ACHN (cell line): Measurements from ENCODE around the gene HMX1.

Experiments
- DNase-seq: peaks from one replicate; pipeline ENCODE4 v3.0.0-alpha.2; 2015
- in situ Hi-C: cut with HindIII; loops from 2 replicates; pipeline ENCODE4 v1.10.0; 2017; ENCODE audit warnings: low sequenced_read_pairs, low pct_ligation_motif_present, low pct_unique_long_range_greater_than_20kb

Gene HMX1

GRCh38 chr4:8871417-8872401, at the start of gene HMX1:
Gene HMX1, minus strand, starts transcription at chr4:8871839. Its CDS starts 225 bp downstream, at chr4:8871614.
- in situ Hi-C loops: no loop called here
- no peak for DNase-seq

DNA sequence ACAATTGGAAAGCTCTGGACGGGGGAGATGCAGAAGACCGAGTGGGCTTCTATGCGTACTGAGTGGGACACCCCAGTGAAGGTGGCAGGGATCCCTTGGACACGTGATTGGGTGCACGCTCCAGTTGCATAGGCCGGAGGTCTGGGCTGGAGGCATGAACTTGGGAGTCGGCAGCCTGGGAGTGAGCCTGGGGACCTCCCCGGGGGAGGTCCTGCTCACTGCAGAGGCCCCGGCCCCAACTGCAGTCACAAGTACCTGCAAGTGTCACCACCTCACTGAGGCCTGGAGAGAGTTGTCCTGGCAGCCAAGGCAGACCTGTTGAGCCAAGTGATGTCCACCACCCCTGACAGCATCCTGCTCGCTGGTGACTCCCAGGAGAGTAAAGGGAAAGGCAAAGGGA, 49.3 kb upstream of the HMX1 start:
- in situ Hi-C loops: no loop called here

DNA sequence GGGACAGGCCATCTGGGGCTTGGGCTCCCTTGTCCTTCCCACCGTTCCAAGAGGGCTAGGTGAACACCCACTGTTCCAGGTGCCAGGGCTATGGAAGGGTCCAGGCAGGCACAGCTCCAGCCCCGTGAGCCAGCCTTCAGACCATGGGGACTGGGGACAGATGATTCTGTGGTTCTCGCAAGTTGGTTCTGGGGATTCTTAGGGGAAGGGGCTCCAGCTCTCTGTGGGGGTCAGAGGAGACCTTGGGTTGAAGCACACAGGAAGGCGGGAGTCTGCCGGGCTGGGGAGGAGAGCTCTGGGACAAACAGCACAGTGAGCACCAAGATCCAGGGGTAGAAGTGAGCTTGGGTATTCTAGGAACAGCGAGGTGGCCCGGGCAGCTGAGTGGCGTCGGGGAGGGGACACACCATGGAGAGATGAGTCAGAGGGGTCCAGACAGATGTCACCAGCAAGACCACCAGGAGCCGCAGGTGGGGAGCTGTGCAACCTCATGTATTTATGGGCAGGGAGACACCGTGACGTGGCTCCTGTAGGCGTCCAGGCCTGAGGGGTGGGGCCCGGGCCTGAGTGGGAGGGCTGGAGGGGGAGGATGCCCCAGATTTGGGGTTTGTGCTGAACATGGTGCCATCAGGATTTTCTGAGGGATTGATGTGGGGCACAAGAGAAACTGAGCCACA, 48.8 kb upstream of the HMX1 start:
- no peak for DNase-seq
- in situ Hi-C loops: no loop called here

More for the DNA sequence above, 49.3 kb upstream of the HMX1 start:
- DNase-seq: no peak

DNA sequence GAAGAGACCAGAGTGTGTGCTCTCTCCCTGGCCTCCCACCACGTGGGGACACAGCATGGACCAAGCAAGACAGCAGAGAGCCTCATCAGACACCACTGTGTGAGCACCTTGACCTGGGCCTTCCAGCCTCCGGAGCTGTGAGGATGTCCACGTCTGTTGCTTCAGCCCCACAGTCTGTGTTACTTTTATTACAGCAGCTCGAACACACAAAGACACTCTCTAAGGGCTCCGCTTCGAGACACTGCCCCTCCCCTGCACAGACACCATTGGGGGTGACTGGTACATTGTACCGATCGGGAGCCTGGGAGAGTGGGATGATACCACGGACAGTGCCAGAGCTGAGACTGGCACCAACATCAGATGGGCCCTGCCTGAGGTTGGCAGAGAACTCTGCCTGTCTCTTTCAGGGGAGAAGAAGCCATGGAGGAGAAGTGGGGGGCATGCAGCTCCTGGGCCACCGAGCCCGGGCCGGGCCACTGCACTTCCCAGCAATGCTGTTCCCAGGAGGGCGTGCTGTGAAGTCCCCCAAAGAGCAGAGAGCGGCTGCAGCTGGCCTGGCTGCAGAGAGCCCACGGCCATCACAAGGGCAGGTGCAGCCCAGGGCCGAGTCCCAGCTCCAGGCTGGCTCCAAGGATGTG, 48.1 kb upstream of the HMX1 start:
- DNase-seq: no peak
- in situ Hi-C loops: no loop called here

- DNase-seq: peak; percentile 43
- in situ Hi-C loops: no loop called here
Measured at GRCh38 chr4:8917868-8918783, 46.5 kb upstream of the HMX1 start.

GRCh38 chr4:8917321-8917811, 45.7 kb upstream of the HMX1 start:
- in situ Hi-C loops: no loop called here

DNA sequence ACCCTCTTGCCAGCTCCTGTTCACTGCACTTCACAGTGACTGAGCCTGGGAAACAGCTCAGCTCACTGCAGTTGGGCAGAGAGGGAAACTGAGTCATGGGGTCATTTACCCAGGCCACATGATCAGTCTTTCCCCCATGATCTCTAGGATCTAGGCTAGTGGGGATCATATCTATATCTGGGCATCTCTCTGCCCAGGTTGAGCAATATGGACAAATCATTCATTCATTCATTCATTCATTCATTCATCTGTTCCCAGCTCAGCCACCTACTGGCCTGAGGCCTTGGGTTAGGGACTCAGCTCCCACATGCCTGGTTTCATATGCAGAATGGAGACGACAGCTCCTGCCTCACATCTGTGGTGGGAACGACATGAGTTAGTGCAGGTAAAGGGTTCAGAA, 45.3 kb upstream of the HMX1 start:
- in situ Hi-C loops: no loop called here
- no peak for DNase-seq

More at GRCh38 chr4:8917321-8917811, 45.7 kb upstream of the HMX1 start:
- no peak for DNase-seq

DNA sequence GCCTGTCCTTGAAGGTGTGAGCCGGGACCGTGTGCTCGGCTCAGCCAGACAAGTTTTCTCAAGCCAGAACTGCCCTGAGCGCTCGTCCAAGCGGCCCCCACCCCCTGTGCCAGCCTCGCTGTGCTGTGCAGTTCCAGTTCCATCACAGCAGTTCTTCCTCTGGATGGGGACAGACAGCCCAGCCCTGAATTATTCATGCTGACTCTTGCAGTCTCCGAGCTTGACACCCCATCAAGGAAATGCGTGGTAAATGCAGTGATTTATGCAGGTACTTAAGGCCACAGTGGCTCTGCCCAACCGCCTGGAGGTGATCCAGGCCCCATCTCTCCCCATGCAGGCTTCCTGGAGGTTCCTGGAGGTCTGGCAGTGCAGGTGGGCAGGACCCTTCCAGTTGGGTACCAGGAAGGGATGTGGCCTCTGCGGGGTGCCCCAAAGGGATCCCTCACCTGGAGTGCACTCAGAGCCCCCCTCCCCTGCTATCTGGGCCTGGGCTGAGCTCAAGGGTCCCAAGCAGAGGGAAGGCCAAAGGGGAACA, 44.8 kb upstream of the HMX1 start:
- in situ Hi-C loops: no loop called here
- no peak for DNase-seq

- in situ Hi-C loops: no loop called here
- no peak for DNase-seq
Measured at GRCh38 chr4:8915201-8916200, 43.9 kb upstream of the HMX1 start.

DNA sequence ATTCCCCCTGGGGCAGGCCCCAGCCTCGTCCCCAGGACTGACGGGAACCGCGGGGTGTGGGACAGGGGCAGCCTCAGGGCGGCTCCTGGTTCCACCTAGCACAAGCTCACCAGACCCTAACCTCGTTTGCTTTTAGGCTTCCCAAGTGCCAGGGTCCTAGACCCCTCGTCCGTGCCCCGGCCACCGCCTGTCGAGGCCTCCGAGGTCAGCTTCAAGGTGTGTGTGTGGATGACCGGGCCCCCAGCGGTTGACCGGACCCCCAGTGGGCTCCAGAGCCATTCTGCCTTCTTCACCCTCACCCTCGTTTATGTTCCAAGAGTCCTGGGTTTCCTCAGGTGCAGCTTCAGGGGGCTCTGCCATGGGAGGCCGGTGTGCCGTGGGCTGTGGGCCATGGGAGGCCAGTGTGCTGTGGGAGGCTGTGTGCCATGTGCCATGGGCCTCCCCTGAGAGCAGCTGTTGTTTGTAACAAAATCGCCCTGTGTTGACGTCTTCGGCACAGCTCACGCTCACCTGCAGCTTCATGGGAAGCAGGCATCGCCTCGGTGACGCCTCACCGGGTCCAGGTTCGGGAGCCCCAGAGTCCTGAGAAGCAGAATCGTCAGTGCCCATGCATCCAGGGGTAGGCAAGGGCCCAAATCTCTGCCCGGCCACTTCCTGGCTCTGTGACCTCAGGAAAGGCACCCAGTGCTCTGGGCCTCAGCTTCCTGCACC, 43.0 kb upstream of the HMX1 start:
- in situ Hi-C loops: no loop called here
- no peak for DNase-seq

DNA sequence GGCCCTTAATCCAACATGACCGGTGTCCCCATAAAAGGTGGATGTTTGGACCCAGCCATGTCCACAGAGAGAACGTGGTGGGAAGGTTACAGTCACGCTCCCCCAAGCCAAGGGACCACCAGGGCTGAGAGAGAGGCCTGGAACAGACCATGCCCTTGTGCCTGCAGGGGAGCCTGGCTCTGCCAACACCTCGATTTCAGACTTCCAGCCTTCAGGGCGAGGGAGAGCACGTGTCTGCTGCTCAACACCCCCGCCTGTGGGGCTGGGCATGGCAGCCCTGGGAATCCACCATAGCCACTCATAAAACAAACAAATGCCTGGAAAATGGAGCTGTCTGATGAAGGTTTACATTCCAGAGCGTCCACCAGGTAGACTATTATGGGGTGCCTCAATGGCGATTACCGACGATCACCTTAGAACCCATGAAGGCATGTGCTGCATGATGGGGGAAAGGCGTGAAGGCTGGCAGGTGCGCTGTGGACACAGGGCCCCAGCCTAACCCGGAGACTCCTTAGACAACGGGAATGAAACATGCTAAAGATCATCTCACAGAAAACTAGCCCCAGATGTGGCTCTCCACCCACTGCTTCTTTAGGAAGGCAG, 42.3 kb upstream of the HMX1 start:
- in situ Hi-C loops: no loop called here
- DNase-seq: no peak

- in situ Hi-C loops: no loop called here
- no peak for DNase-seq
Measured at GRCh38 chr4:8913121-8913857, 41.6 kb upstream of the HMX1 start.

- in situ Hi-C loops: no loop called here
- DNase-seq: no peak
Measured at GRCh38 chr4:8912506-8912905, 40.9 kb upstream of the HMX1 start.

DNA sequence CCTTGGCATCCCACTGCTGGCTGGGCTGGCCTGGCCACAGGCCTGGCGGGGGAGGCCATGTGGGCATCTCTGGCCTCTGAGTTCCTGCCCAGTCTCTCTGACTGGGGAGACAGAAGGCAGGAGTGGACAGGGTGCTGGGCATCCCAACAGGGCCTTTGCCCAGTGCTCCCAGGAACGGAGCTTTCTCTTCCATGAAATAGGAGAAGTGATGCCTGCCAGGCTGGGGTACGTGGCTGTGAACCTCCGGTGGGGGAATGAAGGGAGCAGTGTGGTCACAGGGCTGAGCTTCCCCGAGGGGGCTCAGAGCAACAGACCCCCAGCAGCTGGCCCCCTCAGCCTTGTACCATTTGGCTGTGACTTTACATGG, 40.4 kb upstream of the HMX1 start:
- in situ Hi-C loops: no loop called here
- DNase-seq: no peak

DNA sequence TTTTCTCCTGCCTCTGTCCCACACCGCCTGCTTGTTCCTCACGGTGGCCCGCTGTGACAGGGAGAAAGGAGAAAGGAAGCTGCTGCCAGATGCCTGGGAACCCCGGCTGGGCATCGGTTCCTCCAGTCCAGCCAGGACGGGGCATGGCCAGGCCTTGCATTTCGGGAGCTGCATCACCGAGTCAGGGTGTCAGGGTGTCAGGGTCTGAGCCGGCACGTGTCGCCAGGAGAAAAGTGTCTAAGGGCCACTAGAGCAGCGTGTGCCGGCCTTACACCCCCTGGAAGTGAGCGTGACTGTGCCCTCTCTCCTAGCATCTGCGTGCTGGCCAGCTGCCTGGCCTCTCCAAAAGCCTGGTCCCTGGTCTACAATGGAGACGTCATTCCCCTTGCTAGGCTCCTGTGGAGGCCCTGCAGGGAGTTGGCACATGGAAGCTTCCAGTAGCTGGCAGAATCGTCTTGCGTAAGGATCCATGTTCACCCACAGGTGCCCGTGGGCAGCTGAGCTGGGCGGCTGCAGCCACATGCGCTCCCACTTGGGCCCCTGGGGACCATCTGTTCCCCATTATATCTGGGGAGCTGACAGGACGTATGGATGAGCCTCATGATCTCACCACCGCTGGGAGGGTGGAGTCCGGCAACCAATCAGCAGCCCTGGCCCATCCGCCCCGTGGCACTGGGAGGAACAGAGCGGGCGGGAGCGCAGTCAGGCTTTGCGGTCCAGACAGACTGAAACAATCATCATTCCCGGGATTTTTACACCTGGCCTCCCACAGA, 39.9 kb upstream of the HMX1 start:
- in situ Hi-C loops: no loop called here
- DNase-seq: no peak
